ENCODE measurements around the gene WDFY4.

- TF ChIP-seq CTCF (IDR thresholded peaks at IDR 0.05; ENCODE audit: poor library complexity, severe bottlenecking), result no peak
- no peak for TF ChIP-seq POLR2AphosphoS5 (IDR thresholded peaks at IDR 0.05)
- no peak for TF ChIP-seq RAD21 (conservative IDR thresholded peaks at IDR 0.05)
- no peak for TF ChIP-seq MXI1 (conservative IDR thresholded peaks at IDR 0.05; ENCODE audit: poor library complexity, severe bottlenecking)
Observed at GRCh38 chr10:48762064-48763042, 77.7 kb downstream of the WDFY4 start.
